ENCODE measurements around the gene RPL13A. TPM values are rescaled to one million over a fixed set of nuclear protein-coding genes. Genes with fewer than 3 reads are reported as not detected.
A peak's percentile ranks its signal among the peaks of the same experiment; 100 is the strongest.

Gene RPL13A
- 424 and 920 TPM in 2 replicates for total RNA-seq (2011; cell fraction: chromatin; rRNA removed; ENCODE audit: low replicate concordance)
- total RNA-seq (2011; cell fraction: nucleolus; rRNA removed) = 1,992 and 2,335 TPM in 2 replicates
- total RNA-seq (2011; cell fraction: nucleoplasm; rRNA removed) = 1,435 and 2,039 TPM in 2 replicates
- 4,435 and 4,908 TPM in 2 replicates for total RNA-seq (2014; rRNA removed)
- 1,693 and 1,744 TPM in 2 replicates for total RNA-seq (2014; rRNA removed; fragmentation: Illumina TruSeq; extraction: Trizol)
- 2,336 and 2,363 TPM in 2 replicates for total RNA-seq (2015; rRNA removed; fragmentation: Illumina TruSeq; extraction: Trizol)
- total RNA-seq (2021) = 3,484 and 3,598 TPM in 2 replicates
- 3,377 and 4,740 TPM in 2 replicates for polyA plus RNA-seq (2011; rRNA removed)
- 4,156 and 5,491 TPM in 2 replicates for polyA plus RNA-seq (2011; cell fraction: cytosol; rRNA removed)
- polyA plus RNA-seq (2011; cell fraction: nucleus; rRNA removed) = 2,583 and 2,819 TPM in 2 replicates
- 5,015 and 6,183 TPM in 2 replicates for polyA plus RNA-seq (2012)
- 2,949 and 2,951 TPM in 2 replicates for polyA plus RNA-seq (2014; fragmentation: Illumina TruSeq; extraction: Trizol)
- 1,000 to 10,000 TPM; 2,516 to 2,665 TPM for polyA plus RNA-seq (2014; fragmentation: Nextera tagmentation; extraction: Ambion mirVana)
- 5,374 and 5,482 TPM in 2 replicates for polyA plus RNA-seq (2014; rRNA removed)
- 823 and 942 TPM in 2 replicates for polyA minus RNA-seq (2011; rRNA and poly(A)+ RNA removed)
- 967 and 1,445 TPM in 2 replicates for polyA minus RNA-seq (2011; cell fraction: cytosol; rRNA and poly(A)+ RNA removed)
- polyA minus RNA-seq (2011; cell fraction: nucleus; rRNA and poly(A)+ RNA removed) = 1,358 and 2,443 TPM in 2 replicates
- Bru-seq, nascent RNA = percentile 100 among the genes with signal in this experiment
- BruChase-seq, experiment 1, labeled RNA remaining after a 2-hour chase = percentile 100 among the genes with signal in this experiment
- BruChase-seq, experiment 2, labeled RNA remaining after a 6-hour chase = percentile 100 among the genes with signal in this experiment
- long read RNA-seq, experiment 1, transcript RPL13A-201 (8 exons, 1,181 nt) = major isoform, 2,557 of 3,379 reads
- long read RNA-seq, experiment 1, transcript RPL13A-214 (8 exons, 1,122 nt) = minor isoform, 22 of 3,379 reads
- long read RNA-seq, experiment 1, partial matches to known transcripts = 503 of 3,379 reads
- long read RNA-seq, experiment 1, other reads (novel, unspliced or antisense) = 296 of 3,379 reads
- long read RNA-seq, experiment 2, transcript RPL13A-214 (8 exons, 1,122 nt) = minor isoform, 44 of 2,977 reads
- long read RNA-seq, experiment 2, transcript RPL13A-201 (8 exons, 1,181 nt) = major isoform, 2,372 of 2,977 reads
- long read RNA-seq, experiment 2, partial matches to known transcripts = 456 of 2,977 reads
- long read RNA-seq, experiment 2, other reads (novel, unspliced or antisense) = 102 of 2,977 reads
- long read RNA-seq, experiment 3, transcript RPL13A-214 (8 exons, 1,122 nt) = minor isoform, 36 of 4,991 reads
- long read RNA-seq, experiment 3, transcript RPL13A-201 (8 exons, 1,181 nt) = major isoform, 4,628 of 4,991 reads
- long read RNA-seq, experiment 3, partial matches to known transcripts = 231 of 4,991 reads
- long read RNA-seq, experiment 3, other reads (novel, unspliced or antisense) = 91 of 4,991 reads

GRCh38 chr19:49487277-49488045, at the start of gene RPL13A:
TSS of gene RPL13A (plus strand) at chr19:49487608. CDS start at chr19:49487630, 22 bp downstream.
- peaks cover 30% of the 10 kb centered on the region for H4K20me1 ChIP-seq (replicated peaks; ENCODE audit: control insufficient read depth, insufficient read depth, low read length)
- peaks cover 46% of the 10 kb centered on the region for H3K79me2 ChIP-seq (ENCODE audit: control insufficient read depth, insufficient read depth, low read length)
- H3K4me1 ChIP-seq (replicated peaks in 1 of 2; ENCODE audit: control insufficient read depth in 2 of 2, insufficient read depth in 2 of 2, low read length in 2 of 2) = peaks cover 19 to 30% of the 10 kb centered on the region in 2 experiments; a peak in 3 of 5 replicates
- BruUV-seq (replicated peaks) = TSS peak; percentile 59
- H3K4me3 ChIP-seq = peak within 1 kb of the TSS; percentile 100
- WGBS (ENCODE audit: insufficient coverage, low coverage, missing lambda C conversion rate) = 2% methylated on average over 56 of the region's 57 CpGs
- intact Hi-C loops (cut with micrococcal nuclease) = no loop called here
- FAIRE-seq (peak; percentile 95), DNase-seq (ENCODE audit: extremely low read depth in 1 of 4, low spot score in 3 of 4) (peak; percentile 91 to 100 (median 96)), ATAC-seq (peak; percentile 92)
- H3K36me3 ChIP-seq (ENCODE audit: control insufficient read depth, insufficient read depth, low read length) = peaks cover 50% of the 10 kb centered on the region
- H3K9me3 ChIP-seq (replicated peaks; ENCODE audit: control insufficient read depth, insufficient read depth, low read depth, low read length) = no peaks in the 10 kb centered on the region
- H3K9me1 ChIP-seq (ENCODE audit: control insufficient read depth, insufficient read depth, low read length) = peaks cover 3% of the 10 kb centered on the region
- H3K9ac ChIP-seq (ENCODE audit: insufficient read depth in 1 of 2, low read depth in 2 of 2, low read length in 2 of 2) = peak within 1 kb of the TSS; percentile 97 to 100
- POLR2A ChIA-PET = interaction anchor here (0.6 to 3.0 kb wide), 15 partner anchors 8 to 994 kb away, joined by 3 to 16 read pairs (median 4); partner anchors contain the start of genes PIH1D1, PRMT1 and RPS11
- peak within 1 kb of the TSS; percentile 95 for H3K4me2 ChIP-seq (ENCODE audit: insufficient read depth, low read length)
- peak within 1 kb of the TSS; percentile 99 for H3K27ac ChIP-seq (ENCODE audit: extremely low read depth, low read depth, low read length)
- H3K27me3 ChIP-seq (ENCODE audit: control insufficient read depth in 2 of 2, insufficient read depth in 2 of 2, low read length in 2 of 2) = no peaks in the 10 kb centered on the region
- CTCF ChIA-PET (ENCODE audit: low intra/inter-chr PET ratio) = interaction anchor here (0.6 kb wide), 1 partner anchor 378 kb away, joined by 3 read pairs; no protein-coding TSS in a partner anchor
- in situ Hi-C loops (cut with MboI) = no loop called here
- peak within 1 kb of the TSS; percentile 96 for H2AFZ ChIP-seq (ENCODE audit: low read depth, low read length)
- TF ChIP-seq RBM39 (optimal IDR thresholded peaks at IDR 0.05; ENCODE audit: low read depth, low read length) (peak; percentile 95), NCOA4 (IDR thresholded peaks at IDR 0.05; ENCODE audit: partially characterized antibody) (no peak), DMBX1 (CRISPR knock-in tag; IDR thresholded peaks at IDR 0.05; ENCODE audit: borderline replicate concordance) (no peak), NONO (IDR thresholded peaks at IDR 0.05; ENCODE audit: low read depth in 2 of 2, low read length in 1 of 2) (peak in 1 of 2 experiments; percentile 80; a peak in 2 of 4 replicates), MXD1 (CRISPR knock-in tag; IDR thresholded peaks at IDR 0.05; ENCODE audit: borderline replicate concordance, poor library complexity, severe bottlenecking) (no peak), PHF8 (IDR thresholded peaks at IDR 0.05; ENCODE audit: borderline replicate concordance, low read length) (peak; percentile 98), TEAD1 (CRISPR knock-in tag; IDR thresholded peaks at IDR 0.05) (no peak; a peak in 2 of 4 replicates), MYNN (IDR thresholded peaks at IDR 0.05) (no peak), MYNN (CRISPR knock-in tag; IDR thresholded peaks at IDR 0.05) (no peak), GATA2 (CRISPR knock-in tag; IDR thresholded peaks at IDR 0.05) (no peak), NR4A1 (CRISPR knock-in tag; IDR thresholded peaks at IDR 0.05) (no peak), NR4A1 (tag; IDR thresholded peaks at IDR 0.05) (no peak)
